Endodermal cell (in vitro differentiated cells): Measurements from ENCODE around the gene NAA20. TPM values are rescaled to one million over a fixed set of nuclear protein-coding genes. Genes with fewer than 3 reads are reported as not detected.

Experiments
- DNase-seq: peaks from one replicate; pipeline ENCODE4 v3.0.0-alpha.2; 2017
- H3K27ac ChIP-seq: 2 replicates; pipeline ENCODE4 v1.5.1; 2013; ENCODE audit warnings: mild to moderate bottlenecking, low read depth, low read length, moderate library complexity
- H3K27me3 ChIP-seq: 2 replicates; pipeline ENCODE4 v1.6.1; 2013; ENCODE audit warnings: mild to moderate bottlenecking, low read length, moderate library complexity; ENCODE audit not compliant: insufficient read depth, control insufficient read depth, poor library complexity, severe bottlenecking
- H3K36me3 ChIP-seq: 2 replicates; pipeline ENCODE4 v1.7.0; 2013; ENCODE audit warnings: mild to moderate bottlenecking, low read length, moderate library complexity; ENCODE audit not compliant: control insufficient read depth, insufficient read depth
- H3K4me1 ChIP-seq: one replicate; pipeline ENCODE4 v1.7.0; 2013; ENCODE audit warnings: low read length; ENCODE audit not compliant: control insufficient read depth, insufficient read depth
- H3K4me3 ChIP-seq: 2 replicates; pipeline ENCODE4 v1.5.1; 2013; ENCODE audit warnings: mild to moderate bottlenecking, low read length, moderate library complexity
- H3K9ac ChIP-seq: 2 replicates; pipeline ENCODE4 v1.6.1; 2013; ENCODE audit warnings: mild to moderate bottlenecking, low read length, moderate library complexity; ENCODE audit not compliant: poor library complexity, severe bottlenecking; ENCODE audit errors: extremely low read depth
- H3K9me3 ChIP-seq: 2 replicates; pipeline ENCODE4 v1.6.1; 2013; ENCODE audit warnings: mild to moderate bottlenecking, low read length, moderate library complexity; ENCODE audit not compliant: control insufficient read depth
- H3K27ac Mint-ChIP-seq: 2 replicates; pipeline ENCODE4 v1.8.0; 2020; ENCODE audit warnings: mixed read lengths
- H3K27me3 Mint-ChIP-seq: 2 replicates; pipeline ENCODE4 v1.8.0; 2021; ENCODE audit warnings: mild to moderate bottlenecking, mixed read lengths; ENCODE audit not compliant: insufficient read depth
- H3K36me3 Mint-ChIP-seq: 2 replicates; pipeline ENCODE4 v1.8.0; 2020; ENCODE audit warnings: low read depth, mixed read lengths
- H3K4me1 Mint-ChIP-seq: 2 replicates; pipeline ENCODE4 v1.8.0; 2020; ENCODE audit warnings: mixed read lengths
- H3K4me3 Mint-ChIP-seq: 2 replicates; pipeline ENCODE4 v1.8.0; 2020; ENCODE audit warnings: mild to moderate bottlenecking, moderate library complexity, mixed read lengths
- H3K9me3 Mint-ChIP-seq: 2 replicates; pipeline ENCODE4 v1.8.0; 2020; ENCODE audit warnings: mild to moderate bottlenecking, mixed read lengths
- CTCF ChIP-seq: fragments of 200-600 bp; sonication (generic); conservative IDR thresholded peaks from 2 replicates; pipeline ENCODE4 v1.5.0; 2021; ENCODE audit warnings: antibody characterized with exemption, mild to moderate bottlenecking
- WGBS, 2 experiments: methylation state at CpG; one replicate each; pipeline versions ENCODE4 v1.1.5 to v1.1.7; 2013; ENCODE audit warnings: missing lambda C conversion rate in 2 of 2, mixed read lengths in 1 of 2; ENCODE audit not compliant: insufficient coverage in 1 of 2, insufficient read length in 1 of 2; 5-methylcytosine and 5-hydroxymethylcytosine counted together
- long read RNA-seq, 4 experiments: library from polyadenylated mRNA in 2 of 4; library from RNA in 1 of 4; library from capped mRNA in 1 of 4; stranded (forward) in 3 of 4; unstranded in 1 of 4; transcript quantifications; one replicate each; pipeline ENCODE4 v2.0.0, GENCODE V29; 2020 to 2021; ENCODE audit warnings: inconsistent platforms in 1 of 4
- polyA plus RNA-seq, 2 experiments: library from polyadenylated mRNA; stranded (reverse); fragments of 50-300 nt; gene quantifications; one replicate each; pipeline ENCODE4 v1.2.3, GENCODE V29; 2013
- total RNA-seq, 2 donors: library from RNA; stranded (reverse); fragmentation: NEBNext Ultra II Directional in 1 of 2; extraction: Animal tissue kit (Norgen Biotek cat#: 25700) in 1 of 2; gene quantifications; 2 replicates in 1 of 2; 3 replicates in 1 of 2; pipeline ENCODE4 v1.2.1, GENCODE V29; 2021

Gene NAA20
- 10 to 100 TPM; 35.1 to 39.4 TPM for total RNA-seq
- polyA plus RNA-seq (2013, experiment 1 of 2) = 37.8 TPM
- 40.2 TPM for polyA plus RNA-seq (2013, experiment 2 of 2)
- long read RNA-seq, experiment 1, transcript NAA20-202 (6 exons, 1,260 nt) = major isoform, 5 of 25 reads
- long read RNA-seq, experiment 1, partial matches to known transcripts = 4 of 25 reads
- long read RNA-seq, experiment 1, other reads (novel, unspliced or antisense) = 15 of 25 reads
- long read RNA-seq, experiment 2, transcript NAA20-202 (6 exons, 1,260 nt) = major isoform, 48 of 53 reads
- long read RNA-seq, experiment 2, partial matches to known transcripts = 2 of 53 reads
- long read RNA-seq, experiment 2, other reads (novel, unspliced or antisense) = 2 of 53 reads
- long read RNA-seq, experiment 3, transcript NAA20-202 (6 exons, 1,260 nt) = major isoform, 49 of 54 reads
- long read RNA-seq, experiment 3, partial matches to known transcripts = 2 of 54 reads
- long read RNA-seq, experiment 3, other reads (novel, unspliced or antisense) = 2 of 54 reads
- long read RNA-seq, experiment 4, transcript NAA20-202 (6 exons, 1,260 nt) = major isoform, 203 of 206 reads
- long read RNA-seq, experiment 4, partial matches to known transcripts = 0 of 206 reads
- long read RNA-seq, experiment 4, other reads (novel, unspliced or antisense) = 2 of 206 reads

- WGBS, 2 experiments = 1 to 2% methylated on average over 22 to 81 of the region's 81 CpGs
- Histone ChIP-seq H3K9ac (peak within 1 kb of the TSS; percentile 62), H3K27ac (no peak within 1 kb of the TSS), H3K4me1 (peaks cover 4% of the 10 kb centered on the region), H3K36me3 (no peaks in the 10 kb centered on the region), H3K4me3 (peak within 1 kb of the TSS; percentile 95), H3K27me3 (no peaks in the 10 kb centered on the region), H3K9me3 (no peaks in the 10 kb centered on the region)
- Mint-ChIP-seq H3K36me3 (peaks cover 11% of the 10 kb centered on the region), H3K27ac (peak within 1 kb of the TSS; percentile 85), H3K9me3 (no peaks in the 10 kb centered on the region), H3K4me3 (peak within 1 kb of the TSS; percentile 80), H3K27me3 (no peaks in the 10 kb centered on the region), H3K4me1 (peaks cover 22% of the 10 kb centered on the region)
- DNase-seq = peak; percentile 99
- TF ChIP-seq CTCF = peak; percentile 76
Observed at GRCh38 chr20:20017001-20017843, at the start of gene NAA20. Gene NAA20 (plus strand): TSS chr20:20017362. CDS start chr20:20017397, 35 bp downstream.

GRCh38 chr20:19967445-19967844 is 49.7 kb upstream of the NAA20 start:
- Mint-ChIP-seq H3K4me1 (peaks cover 10% of the 10 kb centered on the region), H3K27me3 (no peaks in the 10 kb centered on the region), H3K27ac (no peak overlapping the region), H3K4me3 (no peak overlapping the region), H3K36me3 (peaks cover 4% of the 10 kb centered on the region), H3K9me3 (no peaks in the 10 kb centered on the region)
- no peak overlapping the region for H3K27ac ChIP-seq
- 87 to 100% methylated on average over 1 to 4 of the region's 5 CpGs for WGBS, 2 experiments
- H3K4me1 ChIP-seq = no peaks in the 10 kb centered on the region
- H3K27me3 ChIP-seq = no peaks in the 10 kb centered on the region
- no peaks in the 10 kb centered on the region for H3K36me3 ChIP-seq
- TF ChIP-seq CTCF = no peak
- H3K9me3 ChIP-seq = no peaks in the 10 kb centered on the region
- H3K4me3 ChIP-seq = no peak overlapping the region
- H3K9ac ChIP-seq = no peak overlapping the region
- DNase-seq = no peak

- no peak for TF ChIP-seq CTCF
- Mint-ChIP-seq H3K9me3 (no peaks in the 10 kb centered on the region), H3K36me3 (peaks cover 4% of the 10 kb centered on the region), H3K4me3 (no peak overlapping the region), H3K27me3 (no peaks in the 10 kb centered on the region), H3K27ac (no peak overlapping the region), H3K4me1 (peaks cover 8% of the 10 kb centered on the region)
- Histone ChIP-seq H3K36me3 (no peaks in the 10 kb centered on the region), H3K4me1 (no peaks in the 10 kb centered on the region), H3K9me3 (no peaks in the 10 kb centered on the region), H3K27ac (no peak overlapping the region), H3K4me3 (no peak overlapping the region), H3K9ac (no peak overlapping the region), H3K27me3 (no peaks in the 10 kb centered on the region)
- WGBS, 2 experiments = 92 to 100% methylated on average over 1 to 7 of the region's 7 CpGs
- DNase-seq = no peak
Observed at GRCh38 chr20:19968028-19968427, 49.1 kb upstream of the NAA20 start.
